ENCODE measurements around the gene APOBEC3H. TPM values are rescaled to one million over a fixed set of nuclear protein-coding genes. Genes with fewer than 3 reads are reported as not detected.

The APOBEC3H gene
- total RNA-seq, 2 experiments from 2014 or later: 75.5 to 84.9 TPM

DNA sequence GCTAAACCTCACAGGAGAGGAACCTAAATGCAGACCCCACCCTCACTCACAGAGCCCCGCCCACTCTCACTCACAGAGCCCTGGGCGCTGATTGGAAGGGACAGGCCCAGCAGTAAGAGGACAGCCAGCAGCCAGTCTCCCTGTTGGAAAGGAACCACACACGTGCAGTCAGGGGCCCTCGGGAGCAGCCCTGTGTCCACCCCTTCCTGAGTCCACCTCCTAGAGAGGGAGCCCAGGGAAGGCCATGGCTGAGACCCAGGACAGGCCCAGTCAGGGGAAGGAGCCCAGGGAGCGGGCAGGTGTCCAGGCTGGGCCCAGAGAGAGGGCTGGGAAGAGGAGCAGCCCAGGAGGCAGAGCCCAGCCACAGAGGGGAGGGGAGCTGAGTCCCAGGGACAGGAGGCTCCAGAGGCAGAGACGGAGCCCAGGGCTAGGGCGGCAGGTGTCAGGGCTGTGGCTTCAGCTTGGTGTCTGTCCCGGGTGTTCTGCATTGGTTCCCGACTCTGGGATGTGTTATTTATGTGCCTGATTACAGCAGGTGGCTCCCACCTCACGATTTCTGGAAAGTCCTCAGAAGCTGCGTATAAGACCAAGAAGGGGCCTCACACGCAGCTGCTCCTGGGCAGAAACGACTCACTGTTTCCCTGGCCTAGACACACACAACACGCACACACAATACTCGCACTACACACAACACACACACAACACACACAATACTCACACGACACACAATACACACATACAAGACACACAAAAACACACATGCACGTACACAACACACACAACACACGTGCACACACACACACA is 9.0 kb upstream of the APOBEC3H start:
- POLR2A ChIA-PET: interaction anchor here (1.0 to 5.2 kb wide), 4 partner anchors 9 to 72 kb away, joined by 3 to 22 read pairs (median 9); partner anchors contain the start of genes APOBEC3G and APOBEC3H
- Mint-ChIP-seq H3K4me3 (peak overlapping the region; percentile 12), H3K27me3 (no peaks in the 10 kb centered on the region), H3K9me3 (no peaks in the 10 kb centered on the region), H3K36me3 (peaks cover 24% of the 10 kb centered on the region), H3K27ac (peak overlapping the region; percentile 89), H3K4me1 (peaks cover 77% of the 10 kb centered on the region)
- ATAC-seq (ENCODE audit: low read depth) (no peak), DNase-seq (no peak)

DNA sequence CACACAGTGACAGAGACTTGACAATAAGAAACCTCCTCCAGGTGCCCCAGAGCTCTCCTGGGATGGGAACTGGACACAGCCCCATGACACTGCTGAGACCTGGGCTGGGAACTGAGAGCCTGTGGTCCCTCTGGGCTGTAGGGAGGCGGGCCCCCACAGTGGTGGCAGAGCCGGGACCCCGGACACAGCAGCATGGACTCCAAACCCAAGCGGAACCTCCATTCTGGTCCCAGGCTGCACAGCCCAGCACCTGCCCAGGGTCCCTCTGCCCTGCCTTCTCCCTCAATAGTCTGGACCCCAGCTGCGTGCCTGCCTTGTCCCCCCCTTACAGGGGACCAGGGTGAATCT is 8.4 kb upstream of the APOBEC3H start:
- Mint-ChIP-seq H3K4me3 (no peak overlapping the region), H3K27ac (peak overlapping the region; percentile 89), H3K4me1 (peaks cover 75% of the 10 kb centered on the region), H3K36me3 (peaks cover 21% of the 10 kb centered on the region), H3K9me3 (no peaks in the 10 kb centered on the region), H3K27me3 (no peaks in the 10 kb centered on the region)
- POLR2A ChIA-PET: interaction anchor here (1.0 to 5.2 kb wide), 4 partner anchors 8 to 73 kb away, joined by 3 to 22 read pairs (median 9); partner anchors contain the start of genes APOBEC3G and APOBEC3H
- ATAC-seq (ENCODE audit: low read depth) (no peak), DNase-seq (no peak)

DNA sequence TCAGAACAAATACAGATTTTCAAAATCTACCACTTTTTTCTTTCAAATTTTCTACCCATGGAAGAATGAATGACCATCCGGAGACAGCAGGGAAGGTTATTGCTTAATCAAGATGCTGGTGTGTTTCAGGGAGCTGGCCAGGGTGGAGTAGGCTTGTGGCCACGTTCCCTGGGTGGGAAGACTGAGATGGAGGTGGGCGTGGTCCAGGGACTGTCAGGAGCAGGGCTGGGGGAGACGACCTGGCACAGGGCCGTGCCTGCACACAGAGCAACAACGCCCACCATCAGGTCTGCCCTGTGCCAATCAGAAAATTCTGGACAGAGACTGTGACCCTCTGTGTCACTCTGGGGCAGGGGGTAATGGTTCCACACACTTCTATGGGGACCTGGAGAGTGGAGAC is 7.1 kb upstream of the APOBEC3H start:
- Mint-ChIP-seq H3K4me1 (peaks cover 82% of the 10 kb centered on the region), H3K27me3 (no peaks in the 10 kb centered on the region), H3K27ac (peak overlapping the region; percentile 89), H3K9me3 (no peaks in the 10 kb centered on the region), H3K36me3 (peaks cover 20% of the 10 kb centered on the region), H3K4me3 (peak overlapping the region; percentile 75)
- POLR2A ChIA-PET: interaction anchor here (0.5 to 5.2 kb wide), 4 partner anchors 9 to 24 kb away, joined by 3 to 22 read pairs (median 9); partner anchors contain the start of gene APOBEC3G
- no peak for ATAC-seq (ENCODE audit: low read depth)
- no peak for DNase-seq

DNA sequence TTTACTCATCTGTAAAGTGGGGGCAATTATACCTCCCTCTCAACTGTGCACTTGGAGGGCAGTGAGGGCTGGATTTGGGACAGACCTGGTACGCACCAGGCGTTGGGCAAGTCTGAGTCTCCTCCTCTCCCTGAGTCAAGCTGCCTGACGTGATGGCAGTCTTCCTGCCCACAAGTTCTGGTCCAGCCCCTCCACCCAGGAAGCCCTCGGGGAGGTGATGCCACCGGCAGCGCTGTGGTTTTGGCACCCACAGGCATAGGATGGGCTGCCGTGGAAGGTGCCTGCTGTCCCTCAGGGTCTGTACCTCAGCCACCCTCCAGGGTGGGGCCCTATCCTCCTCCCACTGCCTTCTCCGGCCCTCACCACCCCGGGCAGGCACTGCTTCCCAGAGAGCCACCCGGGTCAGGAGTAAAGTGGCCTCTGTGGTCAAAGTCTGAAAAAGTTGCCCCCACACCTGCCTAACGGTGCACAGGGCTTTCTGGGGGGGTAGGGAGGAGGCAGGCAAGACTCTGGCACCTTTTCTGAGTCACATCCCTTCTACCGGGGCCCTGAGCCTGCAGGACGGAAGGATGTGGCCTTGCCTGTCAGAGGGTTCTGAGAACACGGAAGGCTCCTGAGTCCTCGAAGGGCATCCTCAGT is 6.5 kb upstream of the APOBEC3H start:
- H3K9me3 Mint-ChIP-seq: no peaks in the 10 kb centered on the region
- POLR2A ChIA-PET: interaction anchor here (0.5 to 5.2 kb wide), 6 partner anchors 8 to 42 kb away, joined by 3 to 22 read pairs (median 5); partner anchors contain the start of gene APOBEC3G
- peak overlapping the region; percentile 89 for H3K27ac Mint-ChIP-seq
- H3K36me3 Mint-ChIP-seq: peaks cover 15% of the 10 kb centered on the region
- peak; percentile 88 for ATAC-seq (ENCODE audit: low read depth)
- no peaks in the 10 kb centered on the region for H3K27me3 Mint-ChIP-seq
- DNase-seq: peak; percentile 87
- H3K4me1 Mint-ChIP-seq: peaks cover 85% of the 10 kb centered on the region
- H3K4me3 Mint-ChIP-seq: peak overlapping the region; percentile 75

DNA sequence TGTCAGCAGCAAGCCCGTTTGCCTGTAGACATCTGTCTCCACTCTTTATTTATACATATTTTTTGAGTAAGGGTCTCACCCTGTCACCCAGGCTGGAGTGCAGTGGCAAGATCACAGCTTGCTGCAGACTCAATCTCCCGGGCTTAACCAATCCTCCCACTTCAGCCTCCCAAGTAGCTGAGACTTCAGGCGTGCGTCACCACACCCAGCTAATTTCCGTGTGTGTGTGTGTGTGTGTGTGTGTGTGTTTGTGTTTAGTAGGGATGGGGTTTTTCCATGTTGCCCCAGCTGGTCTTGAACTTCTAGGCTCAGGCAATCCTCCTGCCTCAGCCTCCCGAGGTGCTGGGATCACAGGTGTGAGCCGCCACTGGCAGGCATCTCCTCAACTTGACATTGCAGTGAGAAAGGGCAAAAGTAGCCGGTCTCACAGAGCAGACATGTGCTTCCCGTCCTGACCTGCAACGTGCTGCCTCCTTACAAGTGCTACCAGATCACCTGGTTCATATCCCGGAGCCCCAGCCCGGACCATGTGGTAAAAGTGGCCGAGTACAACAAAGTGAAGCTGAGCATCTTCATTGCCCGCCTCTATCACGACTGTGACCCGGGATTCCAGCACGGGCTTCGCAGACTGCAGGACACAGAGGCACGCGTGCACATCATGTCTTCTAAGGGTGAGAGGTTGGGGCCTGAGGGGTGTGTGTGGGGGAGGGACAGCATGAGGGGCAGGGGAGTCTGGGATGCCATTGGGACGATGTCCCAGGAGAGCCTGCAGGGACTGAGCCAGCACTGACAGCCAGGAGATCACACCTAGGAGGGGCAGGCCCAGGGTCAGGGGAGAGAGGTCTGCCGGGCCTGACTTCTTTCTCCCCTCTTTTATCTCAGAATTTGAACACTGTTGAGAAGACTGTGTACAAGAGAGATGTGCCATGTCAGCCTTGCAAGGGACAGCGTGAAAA is 5.6 kb upstream of the APOBEC3H start:
- no peak for DNase-seq

DNA sequence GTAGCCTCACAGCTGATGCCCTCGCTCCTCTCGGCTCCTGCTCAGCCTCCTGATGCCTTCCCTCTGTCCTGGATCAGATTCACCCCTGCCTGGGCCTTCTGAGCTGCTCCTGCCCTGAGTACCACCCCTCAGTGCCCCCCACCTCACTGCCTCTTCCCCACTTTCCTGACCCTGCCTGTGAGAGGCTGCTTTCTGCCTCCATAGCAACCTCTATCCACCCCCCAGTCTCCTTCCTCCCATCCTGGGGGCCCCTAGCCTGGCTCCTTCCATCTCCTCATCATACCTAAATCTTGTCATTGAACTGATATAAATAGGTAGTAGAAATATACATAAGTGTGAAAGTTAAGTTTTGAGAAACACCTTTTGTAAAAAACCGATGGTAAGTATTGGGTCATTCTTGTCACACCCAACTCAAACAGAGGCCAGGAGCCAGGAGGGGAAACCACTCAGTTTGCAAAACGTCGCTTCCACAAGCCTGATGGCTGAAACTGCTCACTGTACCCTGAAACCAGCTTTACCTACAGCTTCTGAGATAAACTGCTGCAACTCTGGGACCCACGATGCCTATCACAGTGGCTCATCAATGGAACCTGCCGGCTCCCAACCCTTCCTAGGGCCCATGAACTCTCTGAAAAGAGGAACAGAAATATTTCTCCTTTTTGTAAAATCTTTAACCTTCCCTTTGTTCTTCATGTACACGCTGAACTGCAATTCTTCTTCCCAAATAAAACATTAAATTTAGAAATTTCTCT is 4.8 kb upstream of the APOBEC3H start:
- H3K27ac Mint-ChIP-seq: peak overlapping the region; percentile 89
- no peak for ATAC-seq (ENCODE audit: low read depth)
- H3K36me3 Mint-ChIP-seq: peaks cover 4% of the 10 kb centered on the region
- H3K4me3 Mint-ChIP-seq: peak overlapping the region; percentile 75
- no peaks in the 10 kb centered on the region for H3K9me3 Mint-ChIP-seq
- DNase-seq: no peak
- H3K4me1 Mint-ChIP-seq: peaks cover 82% of the 10 kb centered on the region
- no peaks in the 10 kb centered on the region for H3K27me3 Mint-ChIP-seq
- POLR2A ChIA-PET: interaction anchor here (1.1 to 1.7 kb wide), 2 partner anchors 26 to 76 kb away, joined by 3 to 6 read pairs; no protein-coding TSS in a partner anchor

More for the DNA sequence above, 5.6 kb upstream of the APOBEC3H start:
- no peaks in the 10 kb centered on the region for H3K9me3 Mint-ChIP-seq
- no peaks in the 10 kb centered on the region for H3K27me3 Mint-ChIP-seq
- peak overlapping the region; percentile 89 for H3K27ac Mint-ChIP-seq
- no peak for ATAC-seq (ENCODE audit: low read depth)
- H3K4me3 Mint-ChIP-seq: peak overlapping the region; percentile 75
- POLR2A ChIA-PET: interaction anchor here (0.7 to 3.5 kb wide), 5 partner anchors 14 to 106 kb away, joined by 3 to 14 read pairs (median 3); partner anchors contain the start of gene APOBEC3G
- H3K36me3 Mint-ChIP-seq: peaks cover 7% of the 10 kb centered on the region
- peaks cover 87% of the 10 kb centered on the region for H3K4me1 Mint-ChIP-seq

DNA sequence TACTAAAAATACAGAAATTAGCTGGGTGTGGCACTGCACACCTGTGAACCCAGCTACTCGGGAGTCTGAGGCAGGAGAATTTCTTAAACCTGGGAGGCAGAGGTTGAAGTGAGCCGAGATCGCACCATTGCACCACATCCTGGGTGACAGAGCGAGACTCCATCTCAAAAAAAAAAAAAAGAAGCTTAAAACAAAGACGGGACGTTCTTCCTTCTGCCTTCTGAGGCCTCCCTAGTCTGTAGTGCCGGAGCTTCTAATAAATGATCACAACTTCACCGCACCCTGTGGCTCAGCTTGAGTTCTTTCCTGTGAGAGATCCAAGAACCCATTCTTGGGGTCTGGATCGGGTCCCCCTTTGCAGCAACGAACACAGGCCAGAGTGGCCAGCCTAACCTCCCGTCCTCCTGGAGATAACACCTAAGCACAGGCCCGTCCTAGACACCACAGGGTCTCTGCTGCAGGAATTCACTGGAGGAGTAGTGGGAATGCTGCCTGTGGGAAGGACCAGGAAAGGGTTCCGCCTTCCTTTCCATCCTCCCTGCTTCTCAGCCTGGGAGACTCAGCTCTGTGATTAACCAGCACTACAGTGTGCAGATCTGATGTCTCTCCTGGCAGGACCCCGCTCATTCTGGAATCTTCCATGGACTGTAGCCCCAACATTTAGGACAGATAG is 2.2 kb upstream of the APOBEC3H start:
- Mint-ChIP-seq H3K27ac (peak overlapping the region; percentile 96), H3K9me3 (no peaks in the 10 kb centered on the region), H3K4me3 (peak overlapping the region; percentile 56), H3K27me3 (no peaks in the 10 kb centered on the region), H3K36me3 (peaks cover 4% of the 10 kb centered on the region), H3K4me1 (peaks cover 78% of the 10 kb centered on the region)
- ATAC-seq (ENCODE audit: low read depth): no peak
- DNase-seq: no peak
- POLR2A ChIA-PET: interaction anchor here (0.9 to 2.3 kb wide), 6 partner anchors 10 to 225 kb away, joined by 4 to 11 read pairs (median 4); partner anchors contain the start of genes APOBEC3G and RPL3

DNA sequence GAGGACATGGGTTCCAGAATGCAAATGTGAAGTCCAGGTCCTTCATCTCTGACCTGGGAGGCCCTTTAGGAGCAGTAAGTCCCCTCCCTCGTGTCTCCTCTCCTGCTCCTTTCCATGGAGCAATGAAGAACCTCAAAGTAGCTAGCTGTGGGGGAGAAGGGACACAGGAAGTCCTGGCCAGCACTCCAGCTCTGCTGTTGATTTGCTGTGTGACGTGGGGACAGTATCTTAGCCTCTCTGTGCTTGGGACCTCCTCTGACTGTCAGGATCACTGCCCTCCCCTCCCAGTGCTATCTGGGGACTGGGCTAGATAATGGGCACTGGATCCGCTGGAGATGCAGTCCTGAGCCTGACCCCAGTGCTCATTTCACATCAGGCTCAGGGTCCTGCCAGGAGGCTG is 1.1 kb upstream of the APOBEC3H start:
- no peak for ATAC-seq (ENCODE audit: low read depth)
- peaks cover 70% of the 10 kb centered on the region for H3K4me1 Mint-ChIP-seq
- H3K9me3 Mint-ChIP-seq: no peaks in the 10 kb centered on the region
- H3K36me3 Mint-ChIP-seq: peaks cover 11% of the 10 kb centered on the region
- H3K27ac Mint-ChIP-seq: peak overlapping the region; percentile 96
- H3K4me3 Mint-ChIP-seq: peak overlapping the region; percentile 56
- POLR2A ChIA-PET: interaction anchor here (0.6 to 2.3 kb wide), 3 partner anchors 10 to 19 kb away, joined by 3 to 11 read pairs (median 4); partner anchors contain the start of gene APOBEC3G
- no peaks in the 10 kb centered on the region for H3K27me3 Mint-ChIP-seq
- DNase-seq: no peak

DNA sequence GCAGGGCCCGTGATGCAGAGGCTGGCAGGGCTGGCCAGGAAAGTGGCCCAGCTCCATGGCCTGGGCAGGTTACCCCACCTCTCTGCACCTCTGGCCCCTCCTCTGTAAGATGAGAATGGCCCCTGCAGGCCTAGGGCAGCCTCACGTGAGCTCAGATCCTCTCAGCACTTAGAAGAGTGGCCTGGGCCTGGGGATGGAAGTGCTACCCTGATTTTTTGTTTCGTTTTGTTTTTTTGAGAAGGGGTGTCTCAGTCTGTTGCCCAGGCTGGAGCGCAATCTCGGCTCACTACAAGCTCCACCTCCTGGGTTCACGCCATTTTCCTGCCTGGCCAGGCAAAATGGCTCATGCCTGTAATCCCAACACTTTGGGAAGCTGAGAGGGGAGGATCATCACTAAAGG is 982 bp downstream of the APOBEC3H start:
- Mint-ChIP-seq H3K4me3 (peak overlapping the region; percentile 88), H3K27ac (peak overlapping the region; percentile 85), H3K4me1 (peaks cover 52% of the 10 kb centered on the region), H3K27me3 (no peaks in the 10 kb centered on the region), H3K9me3 (no peaks in the 10 kb centered on the region), H3K36me3 (peaks cover 21% of the 10 kb centered on the region)
- POLR2A ChIA-PET: interaction anchor here (1.3 to 2.3 kb wide), 3 partner anchors 10 to 221 kb away, joined by 3 to 22 read pairs (median 9); partner anchors contain the start of gene RPL3
- ATAC-seq (ENCODE audit: low read depth): no peak
- no peak for DNase-seq

DNA sequence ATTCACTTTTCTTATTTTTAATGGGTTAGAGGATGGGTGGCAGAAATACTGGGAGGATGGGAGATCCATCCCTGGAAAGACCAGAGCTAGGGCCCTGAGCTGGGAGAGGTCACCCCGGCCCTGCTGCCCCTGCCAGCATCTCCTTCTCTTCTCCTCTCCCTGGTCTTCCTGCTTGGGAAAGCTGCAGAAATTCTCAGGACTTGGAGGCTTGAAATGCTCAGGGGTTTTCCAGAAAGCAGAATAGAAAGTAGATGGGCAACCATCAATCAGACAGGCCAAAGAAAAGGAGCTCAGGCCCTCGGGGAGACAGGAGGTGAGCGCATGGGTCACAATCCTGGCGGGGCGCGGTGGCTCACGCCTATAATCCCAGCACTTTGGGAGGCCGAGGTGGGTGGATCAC is 1.5 kb downstream of the APOBEC3H start:
- ATAC-seq (ENCODE audit: low read depth) (no peak), DNase-seq (no peak)
- H3K4me1 Mint-ChIP-seq: peaks cover 51% of the 10 kb centered on the region
- H3K27me3 Mint-ChIP-seq: no peaks in the 10 kb centered on the region
- no peaks in the 10 kb centered on the region for H3K9me3 Mint-ChIP-seq
- H3K4me3 Mint-ChIP-seq: peak overlapping the region; percentile 88
- peak overlapping the region; percentile 80 for H3K27ac Mint-ChIP-seq
- POLR2A ChIA-PET: interaction anchor here (1.3 to 2.3 kb wide), 3 partner anchors 10 to 221 kb away, joined by 3 to 22 read pairs (median 9); partner anchors contain the start of gene RPL3
- H3K36me3 Mint-ChIP-seq: peaks cover 24% of the 10 kb centered on the region

DNA sequence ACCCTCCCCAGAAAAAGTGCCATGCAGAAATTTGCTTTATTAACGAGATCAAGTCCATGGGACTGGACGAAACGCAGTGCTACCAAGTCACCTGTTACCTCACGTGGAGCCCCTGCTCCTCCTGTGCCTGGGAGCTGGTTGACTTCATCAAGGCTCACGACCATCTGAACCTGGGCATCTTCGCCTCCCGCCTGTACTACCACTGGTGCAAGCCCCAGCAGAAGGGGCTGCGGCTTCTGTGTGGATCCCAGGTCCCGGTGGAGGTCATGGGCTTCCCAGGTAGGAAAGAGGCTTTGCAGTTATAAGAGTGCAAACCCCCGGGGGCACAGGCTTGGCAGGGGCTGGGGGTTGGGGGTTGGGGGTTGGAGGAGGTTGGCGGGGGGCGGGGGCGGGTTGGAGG is 4.2 kb downstream of the APOBEC3H start:
- ATAC-seq (ENCODE audit: low read depth): no peak
- no peak overlapping the region for H3K4me3 Mint-ChIP-seq
- H3K36me3 Mint-ChIP-seq: peaks cover 25% of the 10 kb centered on the region
- DNase-seq: no peak
- no peaks in the 10 kb centered on the region for H3K27me3 Mint-ChIP-seq
- peaks cover 31% of the 10 kb centered on the region for H3K4me1 Mint-ChIP-seq
- no peaks in the 10 kb centered on the region for H3K9me3 Mint-ChIP-seq
- no peak overlapping the region for H3K27ac Mint-ChIP-seq
- POLR2A ChIA-PET: no interaction called here

Measured in activated naive CD8-positive, alpha-beta T cell treated with anti-CD3 and anti-CD28 coated beads, Interleukin-2, amount 10 ng/mL, durations not matched to agents 7 days and 5 days (primary cell).